ENCODE data around the gene COL5A1. TPM values are rescaled to one million over a fixed set of nuclear protein-coding genes. Genes with fewer than 3 reads are reported as not detected.

The COL5A1 gene
- total RNA-seq, 4 donors from 2014 or later: 1.6 to 2.8 (median 2.3) TPM

DNA sequence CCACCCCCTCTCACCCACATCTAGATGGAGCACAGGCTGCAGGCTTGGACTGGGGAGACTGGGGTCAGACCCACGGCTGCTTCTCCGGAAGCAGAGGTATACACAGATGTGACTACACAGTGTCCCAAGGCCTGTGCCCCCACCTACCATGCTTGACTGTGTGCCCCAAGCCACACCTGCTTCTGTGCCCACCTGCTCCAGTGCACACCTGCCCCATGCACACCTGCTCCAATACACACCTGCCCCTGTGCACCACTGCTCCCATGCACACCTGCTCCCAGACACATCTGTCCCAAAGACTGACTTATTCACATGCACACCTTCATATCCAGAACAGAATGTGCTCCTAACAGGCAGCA, 5.5 kb upstream of the COL5A1 start:
- no peaks in the 10 kb centered on the region for H3K36me3 ChIP-seq
- intact Hi-C loops (cut with DNase I; ENCODE audit: low total_unique reads) (no loop called here), in situ Hi-C loops (cut with MboI; ENCODE audit: low sequenced_read_pairs in 4 of 4) (no loop called here)
- no peaks in the 10 kb centered on the region for H3K9me3 ChIP-seq
- no peak overlapping the region for H3K27ac ChIP-seq
- no peak for ATAC-seq
- H3K4me1 ChIP-seq: peaks cover 0 to 3% of the 10 kb centered on the region in 2 donors
- TF ChIP-seq, protein P1, sequence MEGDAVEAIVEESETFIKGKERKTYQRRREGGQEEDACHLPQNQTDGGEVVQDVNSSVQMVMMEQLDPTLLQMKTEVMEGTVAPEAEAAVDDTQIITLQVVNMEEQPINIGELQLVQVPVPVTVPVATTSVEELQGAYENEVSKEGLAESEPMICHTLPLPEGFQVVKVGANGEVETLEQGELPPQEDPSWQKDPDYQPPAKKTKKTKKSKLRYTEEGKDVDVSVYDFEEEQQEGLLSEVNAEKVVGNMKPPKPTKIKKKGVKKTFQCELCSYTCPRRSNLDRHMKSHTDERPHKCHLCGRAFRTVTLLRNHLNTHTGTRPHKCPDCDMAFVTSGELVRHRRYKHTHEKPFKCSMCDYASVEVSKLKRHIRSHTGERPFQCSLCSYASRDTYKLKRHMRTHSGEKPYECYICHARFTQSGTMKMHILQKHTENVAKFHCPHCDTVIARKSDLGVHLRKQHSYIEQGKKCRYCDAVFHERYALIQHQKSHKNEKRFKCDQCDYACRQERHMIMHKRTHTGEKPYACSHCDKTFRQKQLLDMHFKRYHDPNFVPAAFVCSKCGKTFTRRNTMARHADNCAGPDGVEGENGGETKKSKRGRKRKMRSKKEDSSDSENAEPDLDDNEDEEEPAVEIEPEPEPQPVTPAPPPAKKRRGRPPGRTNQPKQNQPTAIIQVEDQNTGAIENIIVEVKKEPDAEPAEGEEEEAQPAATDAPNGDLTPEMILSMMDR (IDR thresholded peaks at IDR 0.05 in 4 of 5, conservative IDR thresholded peaks at IDR 0.05 in 1 of 5): no peak
- TF ChIP-seq POLR2A (IDR thresholded peaks at IDR 0.05): no peak
- DNase-seq: no peak
- peaks cover 7 to 15% (median 8%) of the 10 kb centered on the region in 3 donors for H3K27me3 ChIP-seq
- no peak overlapping the region for H3K4me3 ChIP-seq

- ATAC-seq (no peak), DNase-seq (no peak)
- in situ Hi-C loops (cut with MboI; ENCODE audit: low sequenced_read_pairs in 4 of 4): no loop called here
- H3K36me3 ChIP-seq: no peaks in the 10 kb centered on the region
- H3K4me3 ChIP-seq: no peak overlapping the region
- no peak for TF ChIP-seq POLR2A (IDR thresholded peaks at IDR 0.05)
- TF ChIP-seq, protein P1 (IDR thresholded peaks at IDR 0.05 in 4 of 5, conservative IDR thresholded peaks at IDR 0.05 in 1 of 5): no peak
- intact Hi-C loops (cut with DNase I; ENCODE audit: low total_unique reads): no loop called here
- no peaks in the 10 kb centered on the region for H3K9me3 ChIP-seq
- no peak overlapping the region for H3K27ac ChIP-seq
- peaks cover 0 to 3% of the 10 kb centered on the region in 2 donors for H3K4me1 ChIP-seq
- peaks cover 8 to 22% (median 8%) of the 10 kb centered on the region in 3 donors for H3K27me3 ChIP-seq
Observed at GRCh38 chr9:134637241-134637640, 4.4 kb upstream of the COL5A1 start.

- in situ Hi-C loops (cut with MboI; ENCODE audit: low sequenced_read_pairs in 4 of 4) (no loop called here), intact Hi-C loops (cut with DNase I; ENCODE audit: low total_unique reads) (no loop called here)
- DNase-seq: no peak
Observed at GRCh38 chr9:134637696-134638501, 3.7 kb upstream of the COL5A1 start.

GRCh38 chr9:134638502-134639090, 3.0 kb upstream of the COL5A1 start:
- Histone ChIP-seq H3K9me3 (no peaks in the 10 kb centered on the region), H3K4me3 (no peak overlapping the region), H3K27me3 (peaks cover 17 to 36% (median 21%) of the 10 kb centered on the region in 3 donors), H3K4me1 (peaks cover 3% of the 10 kb centered on the region in 2 donors), H3K27ac (no peak overlapping the region), H3K36me3 (no peaks in the 10 kb centered on the region)
- intact Hi-C loops (cut with DNase I; ENCODE audit: low total_unique reads): no loop called here
- DNase-seq (no peak), ATAC-seq (no peak)
- in situ Hi-C loops (cut with MboI; ENCODE audit: low sequenced_read_pairs in 4 of 4): no loop called here
- TF ChIP-seq POLR2A (IDR thresholded peaks at IDR 0.05): no peak

More at GRCh38 chr9:134637696-134638501, 3.7 kb upstream of the COL5A1 start:
- Histone ChIP-seq H3K27me3 (peaks cover 12 to 29% (median 14%) of the 10 kb centered on the region in 3 donors), H3K9me3 (no peaks in the 10 kb centered on the region), H3K4me1 (peaks cover 0 to 3% of the 10 kb centered on the region in 2 donors), H3K27ac (no peak overlapping the region), H3K36me3 (no peaks in the 10 kb centered on the region), H3K4me3 (no peak overlapping the region)
- TF ChIP-seq POLR2A (IDR thresholded peaks at IDR 0.05): no peak
- TF ChIP-seq, protein P1 (IDR thresholded peaks at IDR 0.05 in 4 of 5, conservative IDR thresholded peaks at IDR 0.05 in 1 of 5): no peak
- no peak for ATAC-seq

GRCh38 chr9:134639994-134640393, 1.6 kb upstream of the COL5A1 start:
- no peaks in the 10 kb centered on the region for H3K9me3 ChIP-seq
- no peak overlapping the region for H3K4me3 ChIP-seq
- DNase-seq (no peak), ATAC-seq (no peak)
- TF ChIP-seq, protein P1 (IDR thresholded peaks at IDR 0.05 in 4 of 5, conservative IDR thresholded peaks at IDR 0.05 in 1 of 5): no peak
- TF ChIP-seq POLR2A (IDR thresholded peaks at IDR 0.05): no peak
- peaks cover 3% of the 10 kb centered on the region in 2 donors for H3K4me1 ChIP-seq
- H3K27me3 ChIP-seq: peaks cover 19 to 43% (median 27%) of the 10 kb centered on the region in 3 donors
- intact Hi-C loops (cut with DNase I; ENCODE audit: low total_unique reads) (no loop called here), in situ Hi-C loops (cut with MboI; ENCODE audit: low sequenced_read_pairs in 4 of 4) (no loop called here)
- H3K27ac ChIP-seq: no peak overlapping the region
- H3K36me3 ChIP-seq: no peaks in the 10 kb centered on the region
